Measurements from ENCODE around the gene KCNH2.

- TF ChIP-seq POLR2AphosphoS5 (IDR thresholded peaks at IDR 0.05; ENCODE audit: low read depth, low read length) (no peak), REST (IDR thresholded peaks at IDR 0.05; ENCODE audit: insufficient read depth in 1 of 2, low read depth in 2 of 2, low read length in 2 of 2) (no peak), TAF1 (IDR thresholded peaks at IDR 0.05; ENCODE audit: borderline replicate concordance, insufficient read depth, low read length) (no peak), SIN3A (IDR thresholded peaks at IDR 0.05; ENCODE audit: borderline replicate concordance, insufficient read depth, low read length) (no peak), FOXP2 (optimal IDR thresholded peaks at IDR 0.05; ENCODE audit: borderline replicate concordance, extremely low read depth, extremely low read length, insufficient read depth) (no peak)
Observed at GRCh38 chr7:150908173-150908572, 69.9 kb downstream of the KCNH2 start.
